Keratinocyte (primary cell): ENCODE results near the gene SERINC5. TPM values are rescaled to one million over a fixed set of nuclear protein-coding genes. Genes with fewer than 3 reads are reported as not detected.
"Not testable (repeated sequence)": the region's sequence is repeated elsewhere in the genome, so short reads cannot be mapped to it uniquely, and the experiment has no call there.

Source experiments
- DNase-seq: peaks from one replicate; pipeline ENCODE4 v3.0.0-alpha.2; 2011; ENCODE audit warnings: low read depth, missing footprints, low spot score
- FAIRE-seq: peaks from 2 replicates; lab custom pipeline; 2011; peaks lifted over from hg19 to GRCh38; lab: Jason Lieb, UNC
- H2AFZ ChIP-seq: 2 replicates; pipeline ENCODE4 v1.6.0; 2012; ENCODE audit warnings: low read length, control low read depth, inconsistent platforms; ENCODE audit not compliant: control insufficient read depth
- H3K27ac ChIP-seq: 2 replicates; pipeline ENCODE4 v1.5.1; 2011; ENCODE audit warnings: low read length; ENCODE audit not compliant: control insufficient read depth, insufficient read depth
- H3K27me3 ChIP-seq: 3 replicates; pipeline ENCODE4 v1.6.0; 2011; ENCODE audit warnings: low read length; ENCODE audit not compliant: control insufficient read depth, insufficient read depth; ENCODE audit errors: extremely low read depth
- H3K36me3 ChIP-seq, 2 experiments: 2 replicates in 1 of 2; 3 replicates in 1 of 2; pipeline ENCODE4 v1.5.1; 2011; ENCODE audit warnings: low read length in 2 of 2, mild to moderate bottlenecking in 1 of 2; ENCODE audit not compliant: control insufficient read depth in 2 of 2, insufficient read depth in 2 of 2; ENCODE audit errors: extremely low read depth in 1 of 2
- H3K4me1 ChIP-seq: 3 replicates; pipeline ENCODE4 v1.5.1; 2011; ENCODE audit warnings: low read length; ENCODE audit not compliant: control insufficient read depth, insufficient read depth; ENCODE audit errors: extremely low read depth
- H3K4me2 ChIP-seq: 3 replicates; pipeline ENCODE4 v1.6.0; 2011; ENCODE audit warnings: low read depth, low read length; ENCODE audit not compliant: control insufficient read depth, insufficient read depth; ENCODE audit errors: extremely low read depth
- H3K4me3 ChIP-seq, 3 experiments: fragments of 200-600 bp in 1 of 3; sonication (generic) in 1 of 3; 2 replicates in 2 of 3; 3 replicates in 1 of 3; pipeline ENCODE4 v1.5.1; 2011 to 2016; ENCODE audit warnings: low read length in 3 of 3, mild to moderate bottlenecking in 3 of 3, control low read depth in 2 of 3, inconsistent platforms in 1 of 3, low read depth in 1 of 3, mixed read lengths in 1 of 3, mixed run types in 1 of 3, moderate library complexity in 1 of 3; ENCODE audit not compliant: control insufficient read depth in 2 of 3, insufficient read depth in 2 of 3; ENCODE audit errors: extremely low read depth in 1 of 3
- H3K79me2 ChIP-seq: 2 replicates; pipeline ENCODE4 v1.6.0; 2012; ENCODE audit warnings: low read length; ENCODE audit not compliant: control insufficient read depth, insufficient read depth
- H3K9ac ChIP-seq: 3 replicates; pipeline ENCODE4 v1.6.0; 2011; ENCODE audit warnings: low read length; ENCODE audit not compliant: control insufficient read depth, insufficient read depth; ENCODE audit errors: extremely low read depth
- H3K9me1 ChIP-seq: 3 replicates; pipeline ENCODE4 v1.6.0; 2011; ENCODE audit warnings: low read length; ENCODE audit not compliant: control insufficient read depth, insufficient read depth; ENCODE audit errors: extremely low read depth
- H3K9me3 ChIP-seq: 2 replicates; pipeline ENCODE4 v1.5.1; 2012; ENCODE audit warnings: low read depth, low read length; ENCODE audit not compliant: control insufficient read depth
- H4K20me1 ChIP-seq: 3 replicates; pipeline ENCODE4 v1.6.0; 2011; ENCODE audit warnings: low read length; ENCODE audit not compliant: control insufficient read depth, insufficient read depth; ENCODE audit errors: extremely low read depth
- EZH2 ChIP-seq: IDR thresholded peaks from one replicate; pipeline ENCODE4 v1.6.1; 2012; ENCODE audit warnings: inconsistent platforms, mild to moderate bottlenecking, low read length, moderate library complexity
- dilution Hi-C: fragments of 300-500 bp; cut with MboI; formaldehyde crosslinking; loops from one replicate; pipeline ENCODE4 v1.7.0; 2020; ENCODE audit warnings: low sequenced_read_pairs; ENCODE audit not compliant: extremely low pct_ligation_motif_present
- polyA plus RNA-seq, 5 experiments: library from polyadenylated mRNA; depleted of rRNA in 3 of 5; stranded (reverse) in 3 of 5; stranded (forward) in 1 of 5; unstranded in 1 of 5; fragments of >200 nt; gene quantifications; 1 replicate in 1 of 5; 2 replicates in 3 of 5; 3 replicates in 1 of 5; pipeline versions ENCODE4 v1.2.1 to v1.2.3, GENCODE V29; 2011 to 2012; ENCODE audit warnings: missing spikeins in 2 of 5, low read depth in 1 of 5, low replicate concordance in 1 of 5
- TF ChIP-seq, protein P1 (sequence below), 3 experiments: IDR thresholded peaks in 1 of 3; conservative IDR thresholded peaks in 1 of 3; optimal IDR thresholded peaks in 1 of 3; 2 replicates in 2 of 3; 3 replicates in 1 of 3; pipeline versions ENCODE3 to v1.5.1; 2011; ENCODE audit warnings: low read length in 3 of 3, mild to moderate bottlenecking in 3 of 3, moderate library complexity in 2 of 3, control low read depth in 1 of 3, inconsistent platforms in 1 of 3; ENCODE audit not compliant: insufficient read depth in 2 of 3; ENCODE audit errors: extremely low read depth in 1 of 3

The SERINC5 gene
- polyA plus RNA-seq, 1 donor (not counting 4 experiments of a cell fraction or from before 2014, with no cell fraction given), result 20.0 TPM

- TF ChIP-seq, protein P1, sequence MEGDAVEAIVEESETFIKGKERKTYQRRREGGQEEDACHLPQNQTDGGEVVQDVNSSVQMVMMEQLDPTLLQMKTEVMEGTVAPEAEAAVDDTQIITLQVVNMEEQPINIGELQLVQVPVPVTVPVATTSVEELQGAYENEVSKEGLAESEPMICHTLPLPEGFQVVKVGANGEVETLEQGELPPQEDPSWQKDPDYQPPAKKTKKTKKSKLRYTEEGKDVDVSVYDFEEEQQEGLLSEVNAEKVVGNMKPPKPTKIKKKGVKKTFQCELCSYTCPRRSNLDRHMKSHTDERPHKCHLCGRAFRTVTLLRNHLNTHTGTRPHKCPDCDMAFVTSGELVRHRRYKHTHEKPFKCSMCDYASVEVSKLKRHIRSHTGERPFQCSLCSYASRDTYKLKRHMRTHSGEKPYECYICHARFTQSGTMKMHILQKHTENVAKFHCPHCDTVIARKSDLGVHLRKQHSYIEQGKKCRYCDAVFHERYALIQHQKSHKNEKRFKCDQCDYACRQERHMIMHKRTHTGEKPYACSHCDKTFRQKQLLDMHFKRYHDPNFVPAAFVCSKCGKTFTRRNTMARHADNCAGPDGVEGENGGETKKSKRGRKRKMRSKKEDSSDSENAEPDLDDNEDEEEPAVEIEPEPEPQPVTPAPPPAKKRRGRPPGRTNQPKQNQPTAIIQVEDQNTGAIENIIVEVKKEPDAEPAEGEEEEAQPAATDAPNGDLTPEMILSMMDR (optimal IDR thresholded peaks at IDR 0.05 in 1 of 3, IDR thresholded peaks at IDR 0.05 in 1 of 3, conservative IDR thresholded peaks at IDR 0.05 in 1 of 3; ENCODE audit: extremely low read depth in 1 of 3, insufficient read depth in 2 of 3, low read length in 3 of 3), result no peak
- TF ChIP-seq EZH2, result no peak
- Histone ChIP-seq H3K79me2 (peaks cover 3% of the 10 kb centered on the region), H4K20me1 (no peaks in the 10 kb centered on the region), H3K4me3 (no peak overlapping the region), H3K27ac (no peak overlapping the region), H3K27me3 (no peaks in the 10 kb centered on the region), H3K9me1 (no peaks in the 10 kb centered on the region), H3K36me3 (no peaks in the 10 kb centered on the region), H3K9me3 (no peaks in the 10 kb centered on the region), H2AFZ (no peak overlapping the region), H3K4me1 (peaks cover 17% of the 10 kb centered on the region), H3K4me2 (no peak overlapping the region), H3K9ac (no peak overlapping the region)
- dilution Hi-C loops, result no loop called here
- FAIRE-seq (no peak), DNase-seq (no peak)
These were observed 71.4 kb downstream of the SERINC5 start for GRCh38 chr5:80184235-80185023.

- H3K27me3 ChIP-seq, H3K79me2 ChIP-seq, H3K9me3 ChIP-seq, FAIRE-seq, H3K4me3 ChIP-seq, H3K27ac ChIP-seq, H3K9me1 ChIP-seq, H3K9ac ChIP-seq, DNase-seq, H3K4me2 ChIP-seq, H3K36me3 ChIP-seq, H4K20me1 ChIP-seq, H2AFZ ChIP-seq, dilution Hi-C loops: not testable (repeated sequence)
- peaks cover 17% of the 10 kb centered on the region for H3K4me1 ChIP-seq
These were observed 72.1 kb downstream of the SERINC5 start for GRCh38 chr5:80183728-80184234.
